Measurements from ENCODE around the gene SLC9A3.

Gene SLC9A3

DNA sequence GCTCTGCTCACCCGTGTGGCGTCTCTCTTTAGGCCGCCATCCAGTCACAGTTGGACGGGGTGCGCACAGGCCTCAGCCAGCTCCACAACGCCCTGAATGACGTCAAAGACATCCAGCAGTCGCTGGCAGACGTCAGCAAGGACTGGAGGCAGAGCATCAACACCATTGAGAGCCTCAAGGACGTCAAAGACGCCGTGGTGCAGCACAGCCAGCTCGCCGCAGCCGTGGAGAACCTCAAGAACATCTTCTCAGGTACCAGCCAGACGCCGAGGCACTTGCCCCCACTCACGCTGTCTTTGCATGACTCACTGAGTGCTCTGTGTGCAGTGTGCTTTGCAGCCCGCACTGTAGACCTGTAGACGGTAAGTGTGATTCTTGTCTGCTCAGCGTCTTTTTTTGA lies 76.7 kb downstream of the SLC9A3 start:
- no peak for DNase-seq (ENCODE audit: insufficient read length, low spot score)
- no peak for FAIRE-seq
- TF ChIP-seq, protein P1, sequence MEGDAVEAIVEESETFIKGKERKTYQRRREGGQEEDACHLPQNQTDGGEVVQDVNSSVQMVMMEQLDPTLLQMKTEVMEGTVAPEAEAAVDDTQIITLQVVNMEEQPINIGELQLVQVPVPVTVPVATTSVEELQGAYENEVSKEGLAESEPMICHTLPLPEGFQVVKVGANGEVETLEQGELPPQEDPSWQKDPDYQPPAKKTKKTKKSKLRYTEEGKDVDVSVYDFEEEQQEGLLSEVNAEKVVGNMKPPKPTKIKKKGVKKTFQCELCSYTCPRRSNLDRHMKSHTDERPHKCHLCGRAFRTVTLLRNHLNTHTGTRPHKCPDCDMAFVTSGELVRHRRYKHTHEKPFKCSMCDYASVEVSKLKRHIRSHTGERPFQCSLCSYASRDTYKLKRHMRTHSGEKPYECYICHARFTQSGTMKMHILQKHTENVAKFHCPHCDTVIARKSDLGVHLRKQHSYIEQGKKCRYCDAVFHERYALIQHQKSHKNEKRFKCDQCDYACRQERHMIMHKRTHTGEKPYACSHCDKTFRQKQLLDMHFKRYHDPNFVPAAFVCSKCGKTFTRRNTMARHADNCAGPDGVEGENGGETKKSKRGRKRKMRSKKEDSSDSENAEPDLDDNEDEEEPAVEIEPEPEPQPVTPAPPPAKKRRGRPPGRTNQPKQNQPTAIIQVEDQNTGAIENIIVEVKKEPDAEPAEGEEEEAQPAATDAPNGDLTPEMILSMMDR (IDR thresholded peaks at IDR 0.05; ENCODE audit: insufficient read depth, missing control alignments), result no peak

DNA sequence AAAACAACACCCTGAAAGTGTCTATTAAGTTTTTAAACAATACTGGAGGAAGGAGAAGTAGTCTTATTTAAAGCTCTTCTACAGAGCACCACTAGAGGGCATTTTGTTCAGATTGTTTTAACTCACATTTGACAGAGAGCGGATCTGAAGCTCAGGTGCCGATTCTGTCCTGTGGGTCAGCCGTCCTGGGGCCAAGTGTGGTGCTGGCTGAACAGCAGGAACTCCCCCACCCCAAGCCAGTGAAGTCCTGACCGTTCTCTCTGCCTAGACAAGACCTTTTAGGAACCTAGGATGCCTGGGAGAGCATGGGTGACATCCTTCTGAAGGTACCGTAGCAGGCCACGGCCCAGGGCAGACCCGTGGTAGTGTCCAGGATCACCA lies 77.4 kb downstream of the SLC9A3 start:
- DNase-seq (ENCODE audit: insufficient read length, low spot score) (peak; percentile 70), FAIRE-seq (no peak)
- TF ChIP-seq, protein P1 (IDR thresholded peaks at IDR 0.05; ENCODE audit: insufficient read depth, missing control alignments), result peak; percentile 41

DNA sequence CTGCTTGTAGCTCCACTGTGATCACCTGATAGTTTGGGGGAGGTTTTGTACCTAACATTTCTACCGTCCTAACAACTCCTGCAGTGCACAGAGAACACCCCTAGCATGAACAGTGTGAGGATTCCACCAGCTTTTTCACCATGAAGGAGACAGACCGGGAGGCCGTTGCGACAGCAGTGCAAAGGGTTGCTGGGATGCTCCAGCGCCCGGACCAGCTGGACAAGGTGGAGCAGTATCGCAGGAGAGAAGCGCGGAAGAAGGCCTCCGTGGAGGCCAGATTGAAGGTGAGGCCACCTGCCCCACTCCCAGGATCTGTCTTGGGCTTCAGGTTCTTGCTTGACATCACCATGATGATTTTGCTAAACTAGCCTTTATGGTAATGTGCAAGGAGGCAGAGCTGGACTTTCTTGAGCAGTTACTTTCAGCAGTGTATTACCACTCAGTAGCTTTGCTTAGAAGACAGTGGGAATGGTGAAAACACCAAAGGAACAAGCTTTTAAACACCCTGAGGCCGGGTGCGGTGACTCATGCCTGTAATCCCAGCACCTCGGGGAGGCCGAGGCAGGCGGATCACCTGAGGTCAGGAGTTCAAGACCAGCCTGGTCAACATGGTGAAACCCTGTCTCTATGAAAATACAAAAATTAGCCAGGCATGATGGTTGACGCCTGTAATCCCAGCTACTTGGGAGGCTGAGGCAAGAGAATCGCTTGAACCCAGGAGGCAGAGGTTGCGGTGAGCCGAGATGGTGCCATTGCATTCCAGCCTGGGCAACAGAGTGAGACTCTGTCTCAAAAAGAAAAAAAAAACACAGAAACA lies 78.0 kb downstream of the SLC9A3 start:
- FAIRE-seq, result no peak
- TF ChIP-seq, protein P1 (IDR thresholded peaks at IDR 0.05; ENCODE audit: insufficient read depth, missing control alignments), result no peak
- no peak for DNase-seq (ENCODE audit: insufficient read length, low spot score)

DNA sequence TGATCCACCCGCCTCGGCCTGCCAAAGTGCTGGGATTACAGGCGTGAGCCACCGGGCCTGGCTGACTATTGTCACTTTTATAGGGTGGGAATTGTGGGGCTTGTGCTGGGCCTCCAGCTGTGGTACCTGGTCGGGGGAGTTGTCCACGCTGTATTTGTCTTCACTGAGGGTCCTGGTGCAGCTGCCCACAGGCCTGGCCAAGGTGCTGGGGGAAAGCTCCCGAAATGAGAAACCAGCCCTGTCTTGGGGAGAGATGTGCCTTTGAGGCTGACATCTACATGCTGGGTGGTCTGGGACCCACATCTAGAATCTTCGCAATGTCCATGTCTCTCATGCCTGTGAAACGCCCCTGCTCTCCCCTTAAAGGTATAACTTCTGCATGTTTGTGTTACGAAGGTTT lies 78.7 kb downstream of the SLC9A3 start:
- FAIRE-seq (no peak), DNase-seq (ENCODE audit: insufficient read length, low spot score) (no peak)
- TF ChIP-seq, protein P1 (IDR thresholded peaks at IDR 0.05; ENCODE audit: insufficient read depth, missing control alignments), result no peak

DNA sequence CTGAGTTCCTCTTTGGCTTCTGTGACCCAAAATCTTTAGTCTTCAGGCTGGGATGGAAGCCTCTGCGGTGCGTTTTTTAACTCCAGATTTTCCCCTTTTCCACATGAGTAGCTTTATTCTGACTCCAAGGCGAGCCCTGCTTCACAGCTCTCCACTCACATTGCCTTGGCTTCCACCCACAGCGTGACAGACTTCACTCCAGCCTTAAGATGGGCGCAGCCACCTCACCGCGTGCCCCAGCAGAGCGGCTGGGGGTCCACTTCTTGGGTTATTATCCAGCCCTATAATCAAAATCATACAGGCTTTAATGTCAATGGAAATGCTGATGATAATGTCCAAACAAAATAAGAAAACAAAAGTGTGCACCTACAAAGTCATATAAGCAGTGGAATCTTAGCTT lies 80.0 kb downstream of the SLC9A3 start:
- TF ChIP-seq, protein P1 (IDR thresholded peaks at IDR 0.05; ENCODE audit: insufficient read depth, missing control alignments), result no peak
- FAIRE-seq (no peak), DNase-seq (ENCODE audit: insufficient read length, low spot score) (no peak)

DNA sequence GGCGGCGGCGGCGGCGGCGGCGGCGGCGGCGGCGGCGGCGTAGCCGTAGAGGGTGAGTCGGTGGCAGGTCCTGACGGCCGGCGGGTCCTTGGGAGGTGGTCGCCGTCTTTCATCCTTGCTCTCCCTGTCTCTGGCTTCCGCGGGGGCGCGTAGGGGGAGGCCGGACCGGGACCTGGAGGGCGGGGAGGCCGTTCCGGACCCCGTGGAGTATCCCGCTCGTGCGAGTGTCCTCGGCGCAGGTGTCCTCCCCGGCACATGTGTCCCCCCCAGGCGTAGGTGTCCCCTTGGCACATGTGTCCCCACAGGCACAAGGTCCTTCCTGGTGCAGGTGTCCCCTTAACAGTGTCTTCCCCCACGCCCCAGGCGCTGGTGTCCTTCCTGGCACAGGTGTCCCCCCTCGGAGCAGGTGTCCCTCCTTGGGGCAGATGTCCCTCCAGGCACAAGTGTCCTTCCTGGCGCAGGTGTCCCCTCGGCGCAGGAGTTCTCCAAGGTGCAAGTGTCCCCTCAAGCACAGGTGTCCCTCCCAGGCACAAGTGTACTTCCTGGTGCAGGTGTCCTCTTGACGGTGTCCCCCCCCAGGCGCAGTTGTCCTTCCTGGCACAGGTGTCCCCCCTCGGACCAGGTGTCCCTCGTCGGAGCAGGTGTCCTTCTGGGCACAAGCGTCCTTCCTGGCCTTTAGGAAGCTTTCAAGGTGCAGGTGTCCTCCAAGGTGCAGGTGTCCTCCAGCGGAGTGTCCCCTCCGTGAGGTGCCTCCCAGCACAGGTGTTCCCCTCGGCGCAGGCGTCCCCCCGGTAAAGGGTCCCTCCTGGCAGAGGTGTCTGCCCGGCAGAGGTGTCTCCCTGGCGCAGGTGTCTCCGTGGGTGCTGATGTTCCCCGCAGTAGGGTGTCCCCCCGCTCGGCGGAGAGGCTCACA lies 80.8 kb downstream of the SLC9A3 start:
- TF ChIP-seq, protein P1 (IDR thresholded peaks at IDR 0.05; ENCODE audit: insufficient read depth, missing control alignments), result no peak
- no peak for FAIRE-seq
- peak; percentile 55 for DNase-seq (ENCODE audit: insufficient read length, low spot score)
